ENCODE results near the gene CIB2. TPM values are rescaled to one million over a fixed set of nuclear protein-coding genes. Genes with fewer than 3 reads are reported as not detected.

The CIB2 gene
- total and polyA plus RNA-seq, 3 donors from 2014 or later = 24.9 to 43.6 (median 34.3) TPM

DNA sequence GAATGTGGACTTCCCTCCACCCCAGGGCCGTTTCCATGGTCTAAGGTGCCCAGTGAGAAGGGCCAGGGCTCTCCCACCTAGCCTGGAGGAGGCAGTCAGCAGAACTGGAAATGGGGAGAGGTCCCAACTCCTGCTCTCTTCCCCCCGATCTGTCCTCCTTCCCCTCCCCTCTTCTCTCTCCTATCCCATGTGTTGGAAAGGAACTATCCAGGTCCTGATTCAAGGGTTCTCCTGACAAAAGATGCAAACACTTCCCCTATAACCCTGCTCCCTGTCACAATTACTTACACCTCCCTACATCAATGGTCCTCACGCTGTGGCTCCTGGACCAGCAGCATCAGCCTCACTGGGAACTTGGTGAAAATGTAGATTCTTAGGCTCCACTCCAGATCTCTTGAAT, 6.0 kb downstream of the CIB2 start:
- Histone ChIP-seq H3K4me3 (no peak overlapping the region), H3K36me3 (ENCODE audit: low read depth, missing control alignments) (no peaks in the 10 kb centered on the region), H3K4me1 (no peaks in the 10 kb centered on the region), H3K27me3 (no peaks in the 10 kb centered on the region), H3K27ac (no peak overlapping the region), H3K9me3 (no peaks in the 10 kb centered on the region)
- WGBS, 2 donors = 87 to 88% methylated on average over 3 of the region's 3 CpGs
- no peak for DNase-seq
- TF ChIP-seq POLR2A (IDR thresholded peaks at IDR 0.05) = no peak
- TF ChIP-seq, protein P1, sequence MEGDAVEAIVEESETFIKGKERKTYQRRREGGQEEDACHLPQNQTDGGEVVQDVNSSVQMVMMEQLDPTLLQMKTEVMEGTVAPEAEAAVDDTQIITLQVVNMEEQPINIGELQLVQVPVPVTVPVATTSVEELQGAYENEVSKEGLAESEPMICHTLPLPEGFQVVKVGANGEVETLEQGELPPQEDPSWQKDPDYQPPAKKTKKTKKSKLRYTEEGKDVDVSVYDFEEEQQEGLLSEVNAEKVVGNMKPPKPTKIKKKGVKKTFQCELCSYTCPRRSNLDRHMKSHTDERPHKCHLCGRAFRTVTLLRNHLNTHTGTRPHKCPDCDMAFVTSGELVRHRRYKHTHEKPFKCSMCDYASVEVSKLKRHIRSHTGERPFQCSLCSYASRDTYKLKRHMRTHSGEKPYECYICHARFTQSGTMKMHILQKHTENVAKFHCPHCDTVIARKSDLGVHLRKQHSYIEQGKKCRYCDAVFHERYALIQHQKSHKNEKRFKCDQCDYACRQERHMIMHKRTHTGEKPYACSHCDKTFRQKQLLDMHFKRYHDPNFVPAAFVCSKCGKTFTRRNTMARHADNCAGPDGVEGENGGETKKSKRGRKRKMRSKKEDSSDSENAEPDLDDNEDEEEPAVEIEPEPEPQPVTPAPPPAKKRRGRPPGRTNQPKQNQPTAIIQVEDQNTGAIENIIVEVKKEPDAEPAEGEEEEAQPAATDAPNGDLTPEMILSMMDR (IDR thresholded peaks at IDR 0.05) = no peak
- intact Hi-C loops (cut with DNase I; ENCODE audit: low total_unique reads) = no loop called here

DNA sequence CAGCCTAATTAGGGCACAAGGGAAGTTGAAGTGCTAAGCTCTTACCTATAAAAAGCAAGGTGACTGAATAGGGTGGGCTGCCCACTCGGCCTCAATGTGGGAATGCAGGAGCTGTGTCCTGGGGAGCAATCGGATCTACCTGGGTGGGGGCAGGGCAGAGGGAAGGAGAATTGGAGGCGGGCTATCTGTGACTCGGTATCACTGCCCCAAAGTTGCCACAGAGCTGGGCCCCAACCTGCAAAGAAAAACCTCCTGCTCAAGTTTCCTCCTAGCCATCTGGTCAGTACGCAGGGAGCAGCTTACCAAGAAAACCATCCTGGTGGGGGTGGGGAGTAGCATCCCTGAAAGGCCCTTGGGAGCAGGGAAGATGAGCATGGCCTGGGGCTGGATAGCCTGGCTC, 10.7 kb downstream of the CIB2 start:
- Histone ChIP-seq H3K4me3 (no peak overlapping the region), H3K4me1 (no peaks in the 10 kb centered on the region), H3K36me3 (ENCODE audit: low read depth, missing control alignments) (no peaks in the 10 kb centered on the region), H3K9me3 (no peaks in the 10 kb centered on the region), H3K27me3 (no peaks in the 10 kb centered on the region), H3K27ac (no peak overlapping the region)
- 79 to 85% methylated on average over 4 to 5 of the region's 5 CpGs for WGBS, 2 donors
- intact Hi-C loops (cut with DNase I; ENCODE audit: low total_unique reads) = no loop called here
- DNase-seq = no peak
- no peak for TF ChIP-seq POLR2A (IDR thresholded peaks at IDR 0.05)
- TF ChIP-seq, protein P1 (IDR thresholded peaks at IDR 0.05) = no peak

- no peak overlapping the region for H3K27ac ChIP-seq
- H3K36me3 ChIP-seq (ENCODE audit: low read depth, missing control alignments) = no peaks in the 10 kb centered on the region
- H3K4me1 ChIP-seq = no peaks in the 10 kb centered on the region
- H3K9me3 ChIP-seq = no peaks in the 10 kb centered on the region
- no peak for DNase-seq
- intact Hi-C loops (cut with DNase I; ENCODE audit: low total_unique reads) = loop anchor here (5.0 kb wide), 1 partner anchor 130 kb away; no protein-coding TSS in a partner anchor
- TF ChIP-seq, protein P1 (IDR thresholded peaks at IDR 0.05) = no peak
- TF ChIP-seq POLR2A (IDR thresholded peaks at IDR 0.05) = no peak
- H3K27me3 ChIP-seq = no peaks in the 10 kb centered on the region
- no peak overlapping the region for H3K4me3 ChIP-seq
- WGBS, 2 donors = 74 to 90% methylated on average over 2 to 3 of the region's 3 CpGs
Observed at GRCh38 chr15:78112551-78112950, 18.7 kb downstream of the CIB2 start.

- DNase-seq = no peak
- 89 to 97% methylated on average over 3 of the region's 3 CpGs for WGBS, 2 donors
Observed at GRCh38 chr15:78111788-78112187, 19.5 kb downstream of the CIB2 start.

More at GRCh38 chr15:78111788-78112187, 19.5 kb downstream of the CIB2 start:
- no peaks in the 10 kb centered on the region for H3K4me1 ChIP-seq
- H3K27me3 ChIP-seq = no peaks in the 10 kb centered on the region
- no peak overlapping the region for H3K27ac ChIP-seq
- intact Hi-C loops (cut with DNase I; ENCODE audit: low total_unique reads) = loop anchor here (5.0 kb wide), 1 partner anchor 131 kb away; no protein-coding TSS in a partner anchor
- H3K4me3 ChIP-seq = no peak overlapping the region
- no peaks in the 10 kb centered on the region for H3K36me3 ChIP-seq (ENCODE audit: low read depth, missing control alignments)
- no peaks in the 10 kb centered on the region for H3K9me3 ChIP-seq
- TF ChIP-seq, protein P1 (IDR thresholded peaks at IDR 0.05) = no peak
- TF ChIP-seq POLR2A (IDR thresholded peaks at IDR 0.05) = no peak
